Measurements from ENCODE around the gene KRTAP23-1.

DNA sequence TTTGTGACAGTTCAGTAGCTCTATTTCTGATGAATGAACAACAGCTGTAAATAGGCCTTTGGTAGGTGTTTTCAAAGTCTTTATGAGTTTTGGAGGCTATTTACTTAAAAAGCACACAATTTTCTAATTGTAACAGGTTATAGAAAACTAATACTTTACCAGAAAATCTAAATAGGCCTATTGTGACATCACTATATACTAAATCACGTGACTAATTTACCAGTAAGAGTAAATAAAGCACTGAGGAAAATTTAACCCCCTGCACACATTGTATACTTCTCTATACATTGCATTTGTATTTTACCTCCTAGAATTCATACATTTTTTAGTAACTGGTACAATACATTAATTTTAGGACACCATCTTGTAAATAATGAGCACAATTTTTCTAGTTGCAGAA lies 43.3 kb downstream of the KRTAP23-1 start:
- TF ChIP-seq, protein P1, sequence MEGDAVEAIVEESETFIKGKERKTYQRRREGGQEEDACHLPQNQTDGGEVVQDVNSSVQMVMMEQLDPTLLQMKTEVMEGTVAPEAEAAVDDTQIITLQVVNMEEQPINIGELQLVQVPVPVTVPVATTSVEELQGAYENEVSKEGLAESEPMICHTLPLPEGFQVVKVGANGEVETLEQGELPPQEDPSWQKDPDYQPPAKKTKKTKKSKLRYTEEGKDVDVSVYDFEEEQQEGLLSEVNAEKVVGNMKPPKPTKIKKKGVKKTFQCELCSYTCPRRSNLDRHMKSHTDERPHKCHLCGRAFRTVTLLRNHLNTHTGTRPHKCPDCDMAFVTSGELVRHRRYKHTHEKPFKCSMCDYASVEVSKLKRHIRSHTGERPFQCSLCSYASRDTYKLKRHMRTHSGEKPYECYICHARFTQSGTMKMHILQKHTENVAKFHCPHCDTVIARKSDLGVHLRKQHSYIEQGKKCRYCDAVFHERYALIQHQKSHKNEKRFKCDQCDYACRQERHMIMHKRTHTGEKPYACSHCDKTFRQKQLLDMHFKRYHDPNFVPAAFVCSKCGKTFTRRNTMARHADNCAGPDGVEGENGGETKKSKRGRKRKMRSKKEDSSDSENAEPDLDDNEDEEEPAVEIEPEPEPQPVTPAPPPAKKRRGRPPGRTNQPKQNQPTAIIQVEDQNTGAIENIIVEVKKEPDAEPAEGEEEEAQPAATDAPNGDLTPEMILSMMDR (IDR thresholded peaks at IDR 0.05 in 4 of 5, conservative IDR thresholded peaks at IDR 0.05 in 1 of 5): no peak
- no peak for TF ChIP-seq POLR2A (IDR thresholded peaks at IDR 0.05)
